Endothelial cell of umbilical vein (primary cell): ENCODE data around the gene ITGA8. TPM values are rescaled to one million over a fixed set of nuclear protein-coding genes. Genes with fewer than 3 reads are reported as not detected.

ENCODE experiments used
- BruUV-seq: library from RNA; stranded (reverse); fragments of 400-500 nt; replicated peaks from 2 replicates; lab custom pipeline; 2021; lab: Mats Ljungman, UMichigan
- CTCF ChIA-PET: fragments of 300-600, 350-600 bp; sonication (Branson Sonifier 250); formaldehyde crosslinking; loops from one replicate; lab custom pipeline; 2021; ENCODE audit warnings: antibody characterized with exemption, inconsistent platforms; lab: Charles Lee
- POLR2A ChIA-PET: fragments of 300-600, 350-600 bp; sonication (Branson Sonifier 250); formaldehyde crosslinking; loops from one replicate; lab custom pipeline; 2021; ENCODE audit warnings: antibody characterized with exemption, inconsistent platforms; lab: Charles Lee
- DNase-seq: peaks from one replicate; pipeline ENCODE4 v3.0.0-alpha.2; 2011; ENCODE audit warnings: low read depth, low spot score
- FAIRE-seq: peaks from 2 replicates; lab custom pipeline; 2011; peaks lifted over from hg19 to GRCh38; lab: Jason Lieb, UNC
- H2AFZ ChIP-seq: 2 replicates; pipeline ENCODE4 v1.6.0; 2012; ENCODE audit warnings: low read depth, low read length, control low read depth, inconsistent platforms
- H3K27ac ChIP-seq: 2 replicates; pipeline ENCODE4 v1.5.1; 2011; ENCODE audit warnings: low read depth, mild to moderate bottlenecking, control low read depth, low read length, moderate library complexity; ENCODE audit not compliant: insufficient read depth
- H3K27me3 ChIP-seq, 2 experiments: 2 replicates each; pipeline versions ENCODE4 v1.6.0 to v1.6.1; 2011; ENCODE audit warnings: low read length in 2 of 2, mixed read lengths in 1 of 2; ENCODE audit not compliant: control insufficient read depth in 2 of 2, insufficient read depth in 2 of 2
- H3K36me3 ChIP-seq, 2 experiments: 2 replicates in 1 of 2; 3 replicates in 1 of 2; pipeline ENCODE4 v1.5.1; 2011; ENCODE audit warnings: low read length in 2 of 2, mild to moderate bottlenecking in 1 of 2, moderate library complexity in 1 of 2; ENCODE audit not compliant: control insufficient read depth in 2 of 2, insufficient read depth in 2 of 2; ENCODE audit errors: extremely low read depth in 1 of 2
- H3K4me1 ChIP-seq: 3 replicates; pipeline ENCODE4 v1.5.1; 2011; ENCODE audit warnings: mild to moderate bottlenecking, low read length; ENCODE audit not compliant: control insufficient read depth, insufficient read depth; ENCODE audit errors: extremely low read depth
- H3K4me2 ChIP-seq: 2 replicates; pipeline ENCODE4 v1.6.1; 2011; ENCODE audit warnings: low read length, control low read depth, mixed read lengths; ENCODE audit not compliant: insufficient read depth
- H3K4me3 ChIP-seq, 3 experiments: fragments of 200-600 bp in 1 of 3; sonication (generic), shearing (Covaris generic) in 1 of 3; replicated peaks in 1 of 3; 2 replicates each; pipeline ENCODE4 v1.5.1; 2011 to 2016; ENCODE audit warnings: control low read depth in 3 of 3, low read length in 3 of 3, mild to moderate bottlenecking in 2 of 3, inconsistent platforms in 1 of 3, low read depth in 1 of 3, moderate library complexity in 1 of 3; ENCODE audit not compliant: insufficient read depth in 1 of 3
- H3K79me2 ChIP-seq: 2 replicates; pipeline ENCODE4 v1.6.0; 2012; ENCODE audit warnings: low read length, inconsistent platforms; ENCODE audit not compliant: control insufficient read depth, insufficient read depth
- H3K9ac ChIP-seq: replicated peaks from 2 replicates; pipeline ENCODE3; 2011; ENCODE audit warnings: low read length, control low read depth; ENCODE audit not compliant: insufficient read depth; ENCODE audit errors: extremely low read depth
- H3K9me1 ChIP-seq: replicated peaks from 3 replicates; pipeline ENCODE4 v1.6.0; 2011; ENCODE audit warnings: mild to moderate bottlenecking, low read length; ENCODE audit not compliant: control insufficient read depth, insufficient read depth; ENCODE audit errors: extremely low read depth
- H3K9me3 ChIP-seq: replicated peaks from 2 replicates; pipeline ENCODE4 v1.5.1; 2012; ENCODE audit warnings: low read length, inconsistent platforms; ENCODE audit not compliant: control insufficient read depth, insufficient read depth
- H4K20me1 ChIP-seq: replicated peaks from 2 replicates; pipeline ENCODE3; 2011; ENCODE audit warnings: mild to moderate bottlenecking, low read length; ENCODE audit not compliant: control insufficient read depth, insufficient read depth; ENCODE audit errors: extremely low read depth
- EZH2 ChIP-seq: IDR thresholded peaks from 2 replicates; pipeline ENCODE4 v1.6.1; 2012; ENCODE audit warnings: borderline replicate concordance, low read depth, mild to moderate bottlenecking, moderate library complexity, low read length, inconsistent platforms; ENCODE audit not compliant: severe bottlenecking
- FOS ChIP-seq: IDR thresholded peaks from 2 replicates; pipeline ENCODE4 v1.6.1; 2011; ENCODE audit warnings: mild to moderate bottlenecking, low read length, moderate library complexity, borderline replicate concordance; ENCODE audit not compliant: insufficient read depth
- GATA2 ChIP-seq: IDR thresholded peaks from 2 replicates; pipeline ENCODE4 v1.7.0; 2011; ENCODE audit warnings: low read depth, mild to moderate bottlenecking, moderate library complexity, mixed read lengths, low read length; ENCODE audit not compliant: insufficient read length, insufficient read depth
- JUN ChIP-seq: IDR thresholded peaks from 2 replicates; pipeline ENCODE4 v1.6.1; 2011; ENCODE audit warnings: borderline replicate concordance, low read depth; ENCODE audit not compliant: insufficient read length, insufficient read depth
- MYC ChIP-seq: IDR thresholded peaks from one replicate; pipeline ENCODE4 v1.6.1; 2011; ENCODE audit warnings: mild to moderate bottlenecking, low read depth, low read length
- POLR2A ChIP-seq: IDR thresholded peaks from 2 replicates; pipeline ENCODE4 v1.6.1; 2012; ENCODE audit warnings: low read depth, mild to moderate bottlenecking, control low read depth, low read length
- POLR2AphosphoS5 ChIP-seq: IDR thresholded peaks from 2 replicates; pipeline ENCODE4 v1.6.1; 2012; ENCODE audit warnings: low read depth, mild to moderate bottlenecking, control low read depth, low read length, moderate library complexity; ENCODE audit not compliant: insufficient read depth
- dilution Hi-C: fragments of 300-500 bp; cut with MboI; formaldehyde crosslinking; loops from one replicate; pipeline ENCODE4 v1.15.0; 2019; ENCODE audit warnings: low sequenced_read_pairs; ENCODE audit not compliant: extremely low pct_ligation_motif_present
- intact Hi-C: fragments of 100-400 bp; cut with micrococcal nuclease; formaldehyde crosslinking; loops from one replicate; pipeline ENCODE4 v1.10.0; 2022
- polyA plus RNA-seq, 4 experiments: library from polyadenylated mRNA; depleted of rRNA in 3 of 4; stranded (reverse) in 3 of 4; unstranded in 1 of 4; fragments of >200 nt; gene quantifications; 2 replicates each; pipeline versions ENCODE4 v1.2.1 to v1.2.3, GENCODE V29; 2011 to 2012; ENCODE audit warnings: missing spikeins in 1 of 4
- total RNA-seq: library from RNA; stranded (reverse); gene quantifications from 2 replicates; pipeline ENCODE4 v1.2.3, GENCODE V29; 2021
- TF ChIP-seq, protein P1 (sequence below): IDR thresholded peaks from 2 replicates; pipeline ENCODE4 v1.6.1; 2011; ENCODE audit not compliant: insufficient read depth, insufficient read length
- TF ChIP-seq, protein P2 (sequence below), 2 donors: IDR thresholded peaks; 1 replicate in 1 of 2; 2 replicates in 1 of 2; pipeline ENCODE4 v1.5.1; 2011; ENCODE audit warnings: low read length in 2 of 2, mild to moderate bottlenecking in 2 of 2, moderate library complexity in 2 of 2, control low read depth in 1 of 2, inconsistent platforms in 1 of 2, low read depth in 1 of 2; ENCODE audit not compliant: insufficient read depth in 1 of 2; ENCODE audit errors: extremely low read depth in 1 of 2

Gene ITGA8
- total and polyA plus RNA-seq, 2 donors (not counting 3 experiments of a cell fraction or from before 2014, with no cell fraction given), result 0.04 to 0.40 TPM

DNA sequence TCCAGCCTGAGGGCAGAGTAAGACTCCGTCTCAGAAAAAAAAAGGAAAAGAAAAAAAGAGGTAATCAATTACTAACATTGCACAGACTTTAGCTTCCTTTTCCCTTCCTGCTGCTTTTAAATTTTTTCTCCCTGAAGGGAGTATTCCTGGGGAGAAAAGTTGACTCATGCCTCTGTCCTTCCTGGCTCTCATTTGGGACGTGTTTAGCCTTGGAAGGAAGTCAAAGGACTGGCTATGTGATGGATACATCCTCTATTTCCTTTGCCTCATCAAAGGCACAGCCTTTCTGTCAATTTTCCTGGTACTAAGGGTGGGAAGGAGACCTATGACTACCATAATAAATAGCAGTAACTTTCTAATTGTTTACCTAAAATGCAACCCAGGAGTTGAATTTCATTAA, 77.6 kb downstream of the ITGA8 start:
- no peak overlapping the region for H3K27ac ChIP-seq
- intact Hi-C loops, result loop anchor here (5.0 kb wide), 1 partner anchor 210 kb away; no protein-coding TSS in a partner anchor
- H2AFZ ChIP-seq, result no peak overlapping the region
- FAIRE-seq (peak; percentile 87), DNase-seq (peak; percentile 67)
- peak overlapping the region; percentile 52 for H3K4me2 ChIP-seq
- H3K27me3 ChIP-seq, result no peaks in the 10 kb centered on the region
- no peaks in the 10 kb centered on the region for H3K79me2 ChIP-seq
- H3K36me3 ChIP-seq, result no peaks in the 10 kb centered on the region
- H3K4me3 ChIP-seq, result no peak overlapping the region
- no peak overlapping the region for H3K9ac ChIP-seq
- H3K4me1 ChIP-seq, result peaks cover 8% of the 10 kb centered on the region
- CTCF ChIA-PET, result interaction anchor here (0.7 kb wide), 1 partner anchor 917 kb away, joined by 4 read pairs; no protein-coding TSS in a partner anchor
- H3K9me1 ChIP-seq, result no peaks in the 10 kb centered on the region
- dilution Hi-C loops, result no loop called here
- no peaks in the 10 kb centered on the region for H3K9me3 ChIP-seq
- POLR2A ChIA-PET, result no interaction called here
- H4K20me1 ChIP-seq, result no peaks in the 10 kb centered on the region
- TF ChIP-seq, protein P1, sequence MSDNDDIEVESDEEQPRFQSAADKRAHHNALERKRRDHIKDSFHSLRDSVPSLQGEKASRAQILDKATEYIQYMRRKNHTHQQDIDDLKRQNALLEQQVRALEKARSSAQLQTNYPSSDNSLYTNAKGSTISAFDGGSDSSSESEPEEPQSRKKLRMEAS, result no peak
- TF ChIP-seq, protein P2, sequence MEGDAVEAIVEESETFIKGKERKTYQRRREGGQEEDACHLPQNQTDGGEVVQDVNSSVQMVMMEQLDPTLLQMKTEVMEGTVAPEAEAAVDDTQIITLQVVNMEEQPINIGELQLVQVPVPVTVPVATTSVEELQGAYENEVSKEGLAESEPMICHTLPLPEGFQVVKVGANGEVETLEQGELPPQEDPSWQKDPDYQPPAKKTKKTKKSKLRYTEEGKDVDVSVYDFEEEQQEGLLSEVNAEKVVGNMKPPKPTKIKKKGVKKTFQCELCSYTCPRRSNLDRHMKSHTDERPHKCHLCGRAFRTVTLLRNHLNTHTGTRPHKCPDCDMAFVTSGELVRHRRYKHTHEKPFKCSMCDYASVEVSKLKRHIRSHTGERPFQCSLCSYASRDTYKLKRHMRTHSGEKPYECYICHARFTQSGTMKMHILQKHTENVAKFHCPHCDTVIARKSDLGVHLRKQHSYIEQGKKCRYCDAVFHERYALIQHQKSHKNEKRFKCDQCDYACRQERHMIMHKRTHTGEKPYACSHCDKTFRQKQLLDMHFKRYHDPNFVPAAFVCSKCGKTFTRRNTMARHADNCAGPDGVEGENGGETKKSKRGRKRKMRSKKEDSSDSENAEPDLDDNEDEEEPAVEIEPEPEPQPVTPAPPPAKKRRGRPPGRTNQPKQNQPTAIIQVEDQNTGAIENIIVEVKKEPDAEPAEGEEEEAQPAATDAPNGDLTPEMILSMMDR (IDR thresholded peaks at IDR 0.05; ENCODE audit: extremely low read depth in 1 of 2, insufficient read depth in 1 of 2, low read depth in 1 of 2, low read length in 2 of 2), result no peak
- TF ChIP-seq JUN, result peak; percentile 54
- peak; percentile 92 for TF ChIP-seq FOS
- peak; percentile 31 for TF ChIP-seq POLR2AphosphoS5
- peak; percentile 18 for TF ChIP-seq GATA2
- no peak for TF ChIP-seq POLR2A
- TF ChIP-seq MYC, result no peak
- TF ChIP-seq EZH2, result no peak
- no TSS peak for BruUV-seq
